HepG2 (cell line): ENCODE results near the gene IL17C. TPM values are rescaled to one million over a fixed set of nuclear protein-coding genes. Genes with fewer than 3 reads are reported as not detected.

Source experiments
- AGO1 ChIP-seq: fragments of 200-400 bp; formaldehyde crosslinking; IDR thresholded peaks from 2 replicates; pipeline ENCODE4 v1.6.1; 2017; ENCODE audit warnings: mild to moderate bottlenecking, low read depth, low read length, moderate library complexity; ENCODE audit not compliant: poor library complexity, severe bottlenecking
- AHR ChIP-seq: IDR thresholded peaks from 2 replicates; pipeline ENCODE4 v1.6.1; 2018; ENCODE audit warnings: missing genetic modification reagents, missing compliant biosample characterization
- ATF7-NPFF ChIP-seq: sonication (generic); formaldehyde crosslinking; IDR thresholded peaks from 2 replicates; pipeline ENCODE4 v1.8.1; 2023; ENCODE audit warnings: mild to moderate bottlenecking, low read depth, missing genetic modification reagents, moderate library complexity
- HNF4A ChIP-seq: sonication (generic); formaldehyde crosslinking; IDR thresholded peaks from 2 replicates; pipeline ENCODE4 v1.4.0; 2020; ENCODE audit warnings: missing genetic modification reagents
- HNF4G ChIP-seq, 2 experiments: sonication (generic) in 1 of 2; formaldehyde crosslinking in 1 of 2; IDR thresholded peaks; 2 replicates each; pipeline versions ENCODE4 v1.4.0 to v1.6.1; 2011 to 2020; ENCODE audit warnings: borderline replicate concordance in 2 of 2, low read depth in 2 of 2, mild to moderate bottlenecking in 2 of 2, low read length in 1 of 2, missing genetic modification reagents in 1 of 2, moderate library complexity in 1 of 2
- KLF16 ChIP-seq, 2 experiments: sonication (generic) in 1 of 2; formaldehyde crosslinking in 1 of 2; IDR thresholded peaks; 2 replicates each; pipeline versions ENCODE4 v1.6.1 to v1.8.0; 2016 to 2023; ENCODE audit warnings: missing genetic modification reagents in 2 of 2, missing compliant biosample characterization in 1 of 2
- NFATC3 ChIP-seq: sonication (generic); formaldehyde crosslinking; IDR thresholded peaks from 2 replicates; pipeline ENCODE4 v1.5.1; 2020; ENCODE audit warnings: mild to moderate bottlenecking, missing genetic modification reagents
- NKX3-1 ChIP-seq: sonication (generic); formaldehyde crosslinking; IDR thresholded peaks from 2 replicates; pipeline ENCODE4 v1.5.0; 2020; ENCODE audit warnings: missing genetic modification reagents
- ZBTB7A ChIP-seq: sonication (generic); formaldehyde crosslinking; IDR thresholded peaks from 2 replicates; pipeline ENCODE4 v1.8.0; 2022; ENCODE audit warnings: mild to moderate bottlenecking, missing genetic modification reagents
- ZFYVE20 ChIP-seq: sonication (generic); formaldehyde crosslinking; IDR thresholded peaks from 2 replicates; pipeline ENCODE4 v1.8.0; 2023; ENCODE audit warnings: low read depth, mild to moderate bottlenecking, moderate library complexity, missing genetic modification reagents, borderline replicate concordance
- ZMYM2 ChIP-seq: sonication (generic); formaldehyde crosslinking; IDR thresholded peaks from 2 replicates; pipeline ENCODE4 v1.8.0; 2022; ENCODE audit warnings: mild to moderate bottlenecking, missing genetic modification reagents
- ZMYM3 ChIP-seq: sonication (generic); formaldehyde crosslinking; IDR thresholded peaks from 2 replicates; pipeline ENCODE4 v1.5.1; 2020; ENCODE audit warnings: mild to moderate bottlenecking, missing genetic modification reagents
- ZNF224 ChIP-seq: sonication (generic); formaldehyde crosslinking; IDR thresholded peaks from 2 replicates; pipeline ENCODE4 v1.5.0; 2020; ENCODE audit warnings: mild to moderate bottlenecking, missing genetic modification reagents
- ZNF431 ChIP-seq: sonication (generic); formaldehyde crosslinking; IDR thresholded peaks from 2 replicates; pipeline ENCODE4 v1.9.0; 2022; ENCODE audit warnings: missing genetic modification reagents, low read depth, mild to moderate bottlenecking, borderline replicate concordance
- polyA plus RNA-seq, 8 experiments: library from polyadenylated mRNA; depleted of rRNA in 3 of 8; stranded (reverse) in 7 of 8; unstranded in 1 of 8; fragments of >200 nt; fragmentation: Illumina TruSeq in 4 of 8; extraction: Trizol in 4 of 8; gene quantifications; 2 replicates each; pipeline versions ENCODE4 v1.2.1 to v1.2.3, GENCODE V29; 2011 to 2016; ENCODE audit warnings: low read depth in 4 of 8, missing spikeins in 1 of 8, mixed read lengths in 1 of 8; ENCODE audit not compliant: insufficient read depth in 1 of 8
- total RNA-seq, 5 experiments: library from RNA; depleted of rRNA; stranded (reverse); fragments of >200 nt; fragmentation: Illumina TruSeq; extraction: Trizol; gene quantifications; 2 replicates each; pipeline ENCODE4 v1.2.3, GENCODE V29; 2016; ENCODE audit warnings: low read depth in 1 of 5
- TF ChIP-seq, protein P1 (sequence below): sonication (generic); formaldehyde crosslinking; IDR thresholded peaks from 2 replicates; pipeline ENCODE4 v1.5.0; 2020; ENCODE audit warnings: missing genetic modification reagents, mild to moderate bottlenecking, borderline replicate concordance
- TF ChIP-seq, protein P2 (sequence below): sonication (generic); formaldehyde crosslinking; IDR thresholded peaks from 2 replicates; pipeline ENCODE4 v1.5.0; 2020; ENCODE audit warnings: missing genetic modification reagents
- TF ChIP-seq, protein P3 (sequence below): sonication (generic); formaldehyde crosslinking; IDR thresholded peaks from 2 replicates; pipeline ENCODE4 v1.4.0; 2020; ENCODE audit warnings: mild to moderate bottlenecking, missing genetic modification reagents
- TF ChIP-seq, protein P4 (sequence below): sonication (generic); formaldehyde crosslinking; IDR thresholded peaks from 2 replicates; pipeline ENCODE4 v1.4.0; 2020; ENCODE audit warnings: missing genetic modification reagents, low read depth, mild to moderate bottlenecking, borderline replicate concordance
- TF ChIP-seq, protein P5 (sequence below): sonication (generic); formaldehyde crosslinking; IDR thresholded peaks from 2 replicates; pipeline ENCODE4 v1.4.0; 2020; ENCODE audit warnings: low read depth, mild to moderate bottlenecking, missing genetic modification reagents

Gene IL17C
- total and polyA plus RNA-seq, 2 of the 13 experiments (the other 11 are each of a cell fraction or from before 2014, with no cell fraction given): not detected

DNA sequence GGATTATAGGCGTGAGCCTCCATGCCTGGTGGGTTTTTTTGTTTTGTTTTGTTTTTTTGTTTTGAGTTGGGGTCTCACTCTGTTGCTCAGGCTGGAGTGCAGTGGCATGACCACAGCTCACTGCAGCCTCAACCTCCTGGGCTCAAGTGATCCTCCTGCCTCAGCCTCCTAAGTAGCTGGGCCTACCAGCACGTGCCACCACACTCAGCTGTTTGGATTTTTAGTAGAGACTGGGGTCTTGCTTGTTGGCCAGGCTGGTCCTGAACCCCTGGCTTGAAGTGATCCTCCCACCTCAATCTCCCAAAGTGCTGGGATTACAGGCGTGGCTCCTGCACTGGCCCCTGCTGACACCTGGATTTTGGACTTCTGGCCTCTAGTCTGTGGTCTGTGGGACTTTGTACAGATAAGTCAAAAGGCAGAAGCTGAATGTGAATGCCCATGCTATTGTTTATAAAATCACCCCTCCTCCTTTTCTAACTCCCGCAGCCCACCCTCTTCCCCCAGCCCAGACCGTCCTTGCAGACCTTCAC, 42.2 kb downstream of the IL17C start (continued):
- TF ChIP-seq AGO1: no peak
- TF ChIP-seq, protein P1, sequence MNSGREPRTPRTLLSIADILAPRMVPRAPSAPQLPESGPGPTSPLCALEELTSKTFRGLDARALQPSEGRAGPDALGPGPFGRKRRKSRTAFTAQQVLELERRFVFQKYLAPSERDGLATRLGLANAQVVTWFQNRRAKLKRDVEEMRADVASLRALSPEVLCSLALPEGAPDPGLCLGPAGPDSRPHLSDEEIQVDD (CRISPR knock-in tag): no peak
- no peak for TF ChIP-seq AHR (CRISPR knock-in tag)
- TF ChIP-seq, protein P2, sequence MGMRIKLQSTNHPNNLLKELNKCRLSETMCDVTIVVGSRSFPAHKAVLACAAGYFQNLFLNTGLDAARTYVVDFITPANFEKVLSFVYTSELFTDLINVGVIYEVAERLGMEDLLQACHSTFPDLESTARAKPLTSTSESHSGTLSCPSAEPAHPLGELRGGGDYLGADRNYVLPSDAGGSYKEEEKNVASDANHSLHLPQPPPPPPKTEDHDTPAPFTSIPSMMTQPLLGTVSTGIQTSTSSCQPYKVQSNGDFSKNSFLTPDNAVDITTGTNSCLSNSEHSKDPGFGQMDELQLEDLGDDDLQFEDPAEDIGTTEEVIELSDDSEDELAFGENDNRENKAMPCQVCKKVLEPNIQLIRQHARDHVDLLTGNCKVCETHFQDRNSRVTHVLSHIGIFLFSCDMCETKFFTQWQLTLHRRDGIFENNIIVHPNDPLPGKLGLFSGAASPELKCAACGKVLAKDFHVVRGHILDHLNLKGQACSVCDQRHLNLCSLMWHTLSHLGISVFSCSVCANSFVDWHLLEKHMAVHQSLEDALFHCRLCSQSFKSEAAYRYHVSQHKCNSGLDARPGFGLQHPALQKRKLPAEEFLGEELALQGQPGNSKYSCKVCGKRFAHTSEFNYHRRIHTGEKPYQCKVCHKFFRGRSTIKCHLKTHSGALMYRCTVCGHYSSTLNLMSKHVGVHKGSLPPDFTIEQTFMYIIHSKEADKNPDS (CRISPR knock-in tag): no peak
- TF ChIP-seq, protein P3, sequence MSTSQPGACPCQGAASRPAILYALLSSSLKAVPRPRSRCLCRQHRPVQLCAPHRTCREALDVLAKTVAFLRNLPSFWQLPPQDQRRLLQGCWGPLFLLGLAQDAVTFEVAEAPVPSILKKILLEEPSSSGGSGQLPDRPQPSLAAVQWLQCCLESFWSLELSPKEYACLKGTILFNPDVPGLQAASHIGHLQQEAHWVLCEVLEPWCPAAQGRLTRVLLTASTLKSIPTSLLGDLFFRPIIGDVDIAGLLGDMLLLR: 0 out of 2 replicates have a peak, but pooled peaks have one; percentile 50
- TF ChIP-seq HNF4G (IDR thresholded peaks at IDR 0.05; ENCODE audit: borderline replicate concordance, low read depth, low read length): 0 out of 2 replicates have a peak, but pooled peaks have one; percentile 30
- no peak for TF ChIP-seq HNF4G (CRISPR knock-in tag; IDR thresholded peaks at IDR 0.05; ENCODE audit: borderline replicate concordance, low read depth)
- peak; percentile 72 for TF ChIP-seq ZMYM2 (CRISPR knock-in tag)
- TF ChIP-seq HNF4A (CRISPR knock-in tag): peak; percentile 41
- TF ChIP-seq ZBTB7A: 0 out of 2 replicates have a peak, but pooled peaks have one; percentile 48
- no peak for TF ChIP-seq ZNF431 (CRISPR knock-in tag)
- TF ChIP-seq ZMYM3: peak; percentile 16; the same call in 1 of the 2 replicates
- TF ChIP-seq NFATC3 (CRISPR knock-in tag): 0 out of 2 replicates have a peak, but pooled peaks have one; percentile 8
- TF ChIP-seq, protein P4, sequence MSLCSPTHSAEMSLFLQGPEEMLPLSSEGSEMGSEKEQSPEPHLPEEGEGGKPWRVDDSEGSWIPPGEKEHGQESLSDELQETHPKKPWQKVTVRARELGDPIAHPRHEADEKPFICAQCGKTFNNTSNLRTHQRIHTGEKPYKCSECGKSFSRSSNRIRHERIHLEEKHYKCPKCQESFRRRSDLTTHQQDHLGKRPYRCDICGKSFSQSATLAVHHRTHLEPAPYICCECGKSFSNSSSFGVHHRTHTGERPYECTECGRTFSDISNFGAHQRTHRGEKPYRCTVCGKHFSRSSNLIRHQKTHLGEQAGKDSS: 0 out of 2 replicates have a peak, but pooled peaks have one; percentile 18
- TF ChIP-seq, protein P5, sequence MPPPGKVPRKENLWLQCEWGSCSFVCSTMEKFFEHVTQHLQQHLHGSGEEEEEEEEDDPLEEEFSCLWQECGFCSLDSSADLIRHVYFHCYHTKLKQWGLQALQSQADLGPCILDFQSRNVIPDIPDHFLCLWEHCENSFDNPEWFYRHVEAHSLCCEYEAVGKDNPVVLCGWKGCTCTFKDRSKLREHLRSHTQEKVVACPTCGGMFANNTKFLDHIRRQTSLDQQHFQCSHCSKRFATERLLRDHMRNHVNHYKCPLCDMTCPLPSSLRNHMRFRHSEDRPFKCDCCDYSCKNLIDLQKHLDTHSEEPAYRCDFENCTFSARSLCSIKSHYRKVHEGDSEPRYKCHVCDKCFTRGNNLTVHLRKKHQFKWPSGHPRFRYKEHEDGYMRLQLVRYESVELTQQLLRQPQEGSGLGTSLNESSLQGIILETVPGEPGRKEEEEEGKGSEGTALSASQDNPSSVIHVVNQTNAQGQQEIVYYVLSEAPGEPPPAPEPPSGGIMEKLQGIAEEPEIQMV (CRISPR knock-in tag): 0 out of 2 replicates have a peak, but pooled peaks have one; percentile 49
- TF ChIP-seq KLF16 (CRISPR knock-in tag; IDR thresholded peaks at IDR 0.05): no peak
- TF ChIP-seq NKX3-1: no peak
- 0 out of 2 replicates have a peak, but pooled peaks have one; percentile 64 for TF ChIP-seq ZFYVE20 (CRISPR knock-in tag)
- TF ChIP-seq ZNF224 (CRISPR knock-in tag): no peak
- TF ChIP-seq ATF7-NPFF (CRISPR knock-in tag): 0 out of 2 replicates have a peak, but pooled peaks have one; percentile 48
